ENCODE measurements around the gene SCRT2.

GRCh38 chr20:631101-631500 lies 44.5 kb downstream of the SCRT2 start:
- no peak for TF ChIP-seq SUZ12 (IDR thresholded peaks at IDR 0.05)
- no peak for TF ChIP-seq SP1 (IDR thresholded peaks at IDR 0.05)
- TF ChIP-seq BHLHE40 (IDR thresholded peaks at IDR 0.05; ENCODE audit: borderline replicate concordance) = no peak
